ENCODE results near the gene TMEM236.

Gene TMEM236

DNA sequence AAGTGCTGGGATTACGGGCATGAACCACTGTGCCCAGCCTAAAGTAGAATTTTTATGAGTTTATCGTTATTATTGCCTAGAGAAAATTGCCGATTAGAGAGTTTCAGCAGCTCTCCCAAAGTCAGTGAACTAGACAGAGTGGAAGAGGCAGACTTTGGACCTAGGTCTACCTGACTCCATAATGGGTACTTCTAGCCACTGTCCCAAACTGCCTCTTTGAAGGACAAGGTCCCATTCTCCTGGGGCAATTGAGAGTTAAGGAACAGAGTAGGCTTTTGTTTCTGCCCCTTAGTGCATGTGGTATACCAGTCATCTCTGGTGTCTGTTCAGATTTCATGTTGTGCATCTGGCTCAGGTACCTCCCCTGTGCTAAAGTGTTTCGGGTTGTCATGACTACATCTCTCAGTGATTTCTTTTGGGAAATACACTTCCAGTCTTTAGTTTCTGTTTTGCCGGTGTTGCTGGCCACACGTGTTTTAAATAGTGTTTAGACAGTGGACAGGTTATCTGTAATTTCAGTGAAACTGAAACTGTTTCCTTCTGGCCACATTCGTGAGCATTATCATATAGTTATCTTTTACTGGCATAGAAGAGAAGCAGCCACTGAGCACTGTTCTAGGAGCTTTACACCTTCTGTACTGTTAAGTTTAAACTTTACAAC, 4.7 kb downstream of the TMEM236 start:
- peak; percentile 16 for DNase-seq (ENCODE audit: low read depth)
- H3K4me3 ChIP-seq (replicated peaks; ENCODE audit: low read depth, low read length): no peak overlapping the region
- TF ChIP-seq, protein P1, sequence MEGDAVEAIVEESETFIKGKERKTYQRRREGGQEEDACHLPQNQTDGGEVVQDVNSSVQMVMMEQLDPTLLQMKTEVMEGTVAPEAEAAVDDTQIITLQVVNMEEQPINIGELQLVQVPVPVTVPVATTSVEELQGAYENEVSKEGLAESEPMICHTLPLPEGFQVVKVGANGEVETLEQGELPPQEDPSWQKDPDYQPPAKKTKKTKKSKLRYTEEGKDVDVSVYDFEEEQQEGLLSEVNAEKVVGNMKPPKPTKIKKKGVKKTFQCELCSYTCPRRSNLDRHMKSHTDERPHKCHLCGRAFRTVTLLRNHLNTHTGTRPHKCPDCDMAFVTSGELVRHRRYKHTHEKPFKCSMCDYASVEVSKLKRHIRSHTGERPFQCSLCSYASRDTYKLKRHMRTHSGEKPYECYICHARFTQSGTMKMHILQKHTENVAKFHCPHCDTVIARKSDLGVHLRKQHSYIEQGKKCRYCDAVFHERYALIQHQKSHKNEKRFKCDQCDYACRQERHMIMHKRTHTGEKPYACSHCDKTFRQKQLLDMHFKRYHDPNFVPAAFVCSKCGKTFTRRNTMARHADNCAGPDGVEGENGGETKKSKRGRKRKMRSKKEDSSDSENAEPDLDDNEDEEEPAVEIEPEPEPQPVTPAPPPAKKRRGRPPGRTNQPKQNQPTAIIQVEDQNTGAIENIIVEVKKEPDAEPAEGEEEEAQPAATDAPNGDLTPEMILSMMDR (IDR thresholded peaks at IDR 0.05; ENCODE audit: low read length, missing control alignments): no peak

DNA sequence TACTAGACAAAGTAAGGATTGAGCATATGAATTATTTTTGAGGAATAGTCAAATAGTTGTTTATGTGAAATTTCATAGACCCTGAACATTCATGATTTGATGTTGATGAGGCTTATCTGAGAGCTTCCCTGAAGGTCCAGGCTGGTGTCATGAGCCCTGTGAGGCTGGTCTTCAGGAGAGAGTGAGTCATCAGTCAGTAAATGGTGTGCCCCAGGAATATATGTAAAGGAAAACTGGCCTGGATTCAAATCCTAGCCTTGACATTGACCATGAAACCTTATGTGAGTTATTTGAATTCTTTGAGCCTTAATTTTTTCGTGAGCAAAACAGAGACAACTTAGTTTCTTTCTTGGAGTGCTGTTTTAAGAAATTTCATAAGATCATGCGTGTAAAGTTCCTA, 6.2 kb downstream of the TMEM236 start:
- peak; percentile 32 for DNase-seq (ENCODE audit: low read depth)
- TF ChIP-seq, protein P1 (IDR thresholded peaks at IDR 0.05; ENCODE audit: low read length, missing control alignments): no peak
- H3K4me3 ChIP-seq (replicated peaks; ENCODE audit: low read depth, low read length): no peak overlapping the region

DNA sequence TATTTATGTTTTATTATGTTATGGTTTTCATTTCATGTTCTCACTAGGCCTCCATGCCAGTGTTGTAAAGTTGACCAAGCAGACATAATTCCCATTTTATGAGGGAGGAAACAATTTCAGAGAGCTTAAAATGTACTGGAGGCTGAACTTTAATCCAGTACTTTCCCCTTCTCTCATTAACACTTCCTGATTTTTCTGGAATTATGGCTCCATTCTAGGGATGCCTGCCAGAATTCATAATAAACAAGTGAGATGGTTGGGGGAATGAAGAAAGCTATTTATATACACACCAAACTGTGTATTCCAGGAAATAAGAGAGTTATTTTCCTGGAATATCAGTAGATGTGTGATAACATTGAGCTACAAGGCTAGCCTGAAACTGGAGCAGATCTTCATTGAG, 6.9 kb downstream of the TMEM236 start:
- H3K4me3 ChIP-seq (replicated peaks; ENCODE audit: low read depth, low read length): no peak overlapping the region
- TF ChIP-seq, protein P1 (IDR thresholded peaks at IDR 0.05; ENCODE audit: low read length, missing control alignments): no peak
- DNase-seq (ENCODE audit: low read depth): no peak

DNA sequence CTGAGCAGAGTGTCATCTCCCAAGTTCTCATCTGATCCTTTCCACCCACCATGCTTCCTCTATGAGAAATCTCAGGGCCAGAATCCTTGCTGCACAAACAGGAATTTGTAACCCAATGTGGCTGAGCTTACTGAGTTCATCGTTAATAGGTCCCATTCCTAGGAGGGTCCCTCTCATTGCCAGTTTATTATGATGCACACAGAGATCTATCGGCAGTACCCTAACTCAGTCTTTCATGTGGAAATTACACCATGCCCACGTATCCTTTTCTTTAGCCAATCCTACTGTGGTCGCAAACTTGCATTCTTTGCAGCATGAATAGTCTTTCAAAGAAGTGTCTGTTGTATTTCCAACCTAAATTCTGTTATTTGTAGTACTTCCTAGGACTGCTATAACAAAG, 12.1 kb downstream of the TMEM236 start:
- TF ChIP-seq, protein P1 (IDR thresholded peaks at IDR 0.05; ENCODE audit: low read length, missing control alignments): no peak
- H3K4me3 ChIP-seq (replicated peaks; ENCODE audit: low read depth, low read length): no peak overlapping the region
- DNase-seq (ENCODE audit: low read depth): no peak

DNA sequence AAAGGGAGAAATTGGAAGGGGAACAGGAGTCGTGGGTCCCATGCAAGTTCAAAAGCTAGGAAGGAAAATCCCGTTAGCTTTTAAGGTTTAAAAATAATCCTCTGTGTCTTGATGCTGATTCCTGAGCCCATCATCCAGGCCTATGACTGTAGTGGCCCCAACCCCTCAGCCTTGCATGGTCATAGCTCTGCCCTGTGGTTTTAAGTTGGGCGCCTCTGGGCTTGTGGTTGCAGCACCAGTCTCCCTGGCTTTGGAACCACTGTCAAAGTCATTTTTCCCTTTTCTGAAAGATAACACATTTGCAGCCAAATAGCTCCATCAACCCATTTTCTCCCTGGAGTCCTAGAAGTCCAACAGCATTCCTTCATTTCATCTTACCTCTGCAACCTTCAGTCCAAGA, 13.6 kb downstream of the TMEM236 start:
- H3K4me3 ChIP-seq (replicated peaks; ENCODE audit: low read depth, low read length): no peak overlapping the region
- no peak for DNase-seq (ENCODE audit: low read depth)
- TF ChIP-seq, protein P1 (IDR thresholded peaks at IDR 0.05; ENCODE audit: low read length, missing control alignments): no peak

DNA sequence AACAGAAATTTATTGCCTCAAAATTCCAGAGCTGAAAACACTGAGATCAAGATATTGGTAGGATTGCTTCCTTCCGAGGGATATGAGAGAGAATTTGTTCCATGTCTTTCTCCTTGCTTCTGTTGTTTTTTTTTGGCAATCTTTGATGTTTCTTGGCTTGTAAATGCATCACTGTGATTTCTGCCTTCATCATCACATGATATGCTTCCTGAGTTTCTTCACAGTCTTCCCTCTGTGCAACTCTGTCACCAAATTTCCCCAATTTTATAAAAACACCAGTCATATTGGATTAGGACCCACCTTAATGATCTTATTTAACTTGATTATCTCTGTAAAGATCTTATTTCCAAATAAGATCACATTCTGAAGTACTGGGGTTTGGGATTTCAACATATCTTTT, 14.7 kb downstream of the TMEM236 start:
- DNase-seq (ENCODE audit: low read depth): peak; percentile 54
- no peak overlapping the region for H3K4me3 ChIP-seq (replicated peaks; ENCODE audit: low read depth, low read length)
- TF ChIP-seq, protein P1 (IDR thresholded peaks at IDR 0.05; ENCODE audit: low read length, missing control alignments): no peak

DNA sequence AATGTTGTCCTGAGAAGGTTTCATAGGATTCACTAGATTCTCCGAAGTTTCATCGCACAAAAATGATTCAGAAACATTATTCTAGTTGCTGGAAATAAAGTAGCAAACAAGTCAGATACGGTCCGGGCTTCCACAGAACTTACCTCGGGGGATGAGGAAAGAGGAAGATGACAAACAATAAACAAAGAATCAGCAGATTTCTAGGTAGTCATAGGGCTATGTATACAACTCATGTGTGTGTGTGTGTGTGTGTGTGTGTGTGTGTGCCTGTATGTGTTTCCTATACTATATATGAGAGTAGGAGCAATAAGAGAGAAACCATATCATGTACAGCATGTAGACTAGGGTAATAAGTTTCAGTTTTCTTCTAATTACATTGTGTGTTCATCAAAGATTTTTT, 16.5 kb downstream of the TMEM236 start:
- peak; percentile 31 for DNase-seq (ENCODE audit: low read depth)
- no peak overlapping the region for H3K4me3 ChIP-seq (replicated peaks; ENCODE audit: low read depth, low read length)
- TF ChIP-seq, protein P1 (IDR thresholded peaks at IDR 0.05; ENCODE audit: low read length, missing control alignments): no peak

Measured in fibroblast of pulmonary artery (primary cell).